GM23248 (cell line): ENCODE results near the gene FOXJ2. TPM values are rescaled to one million over a fixed set of nuclear protein-coding genes. Genes with fewer than 3 reads are reported as not detected.
"Not testable (repeated sequence)": the region's sequence is repeated elsewhere in the genome, so short reads cannot be mapped to it uniquely, and the experiment has no call there.

ENCODE experiments used
- DNase-seq: peaks from one replicate; pipeline ENCODE4 v3.0.0-alpha.2; 2015
- H2AFZ ChIP-seq: fragments of 200-600 bp; sonication (generic); 2 replicates; pipeline ENCODE4 v1.6.1; 2016; ENCODE audit warnings: antibody characterized with exemption
- H3F3A ChIP-seq: fragments of 200-600 bp; sonication (generic); 2 replicates; pipeline ENCODE4 v1.6.1; 2016; ENCODE audit warnings: mild to moderate bottlenecking, antibody characterized with exemption, mixed run types; ENCODE audit not compliant: insufficient read depth
- H3K27ac ChIP-seq: fragments of 200-600 bp; sonication (generic); 2 replicates; pipeline ENCODE4 v1.5.1; 2016; ENCODE audit warnings: mild to moderate bottlenecking
- H3K27me3 ChIP-seq: fragments of 200-600 bp; sonication (generic); replicated peaks from 2 replicates; pipeline ENCODE4 v1.6.1; 2016; ENCODE audit warnings: mild to moderate bottlenecking; ENCODE audit not compliant: insufficient read depth
- H3K36me3 ChIP-seq: fragments of 200-600 bp; sonication (generic); 2 replicates; pipeline ENCODE4 v1.6.1; 2016; ENCODE audit warnings: low read depth, mild to moderate bottlenecking
- H3K4me1 ChIP-seq: fragments of 200-600 bp; sonication (generic); 2 replicates; pipeline ENCODE4 v1.6.1; 2016; ENCODE audit warnings: mild to moderate bottlenecking; ENCODE audit not compliant: insufficient read depth
- H3K4me2 ChIP-seq: fragments of 200-600 bp; sonication (generic); one replicate; pipeline ENCODE4 v1.6.1; 2016; ENCODE audit warnings: mild to moderate bottlenecking; ENCODE audit not compliant: unreplicated experiment
- H3K4me3 ChIP-seq: fragments of 200-600 bp; sonication (generic); 2 replicates; pipeline ENCODE4 v1.5.1; 2016; ENCODE audit warnings: mild to moderate bottlenecking
- H3K79me2 ChIP-seq: fragments of 200-600 bp; sonication (generic); 2 replicates; pipeline ENCODE4 v1.6.1; 2016; ENCODE audit warnings: mild to moderate bottlenecking; ENCODE audit not compliant: insufficient read depth
- H3K9ac ChIP-seq: fragments of 200-600 bp; sonication (generic); 2 replicates; pipeline ENCODE4 v1.6.1; 2016; ENCODE audit warnings: mild to moderate bottlenecking
- H3K9me2 ChIP-seq: fragments of 200-600 bp; sonication (generic); 2 replicates; pipeline ENCODE4 v1.6.1; 2016; ENCODE audit warnings: mixed run types, mild to moderate bottlenecking, moderate library complexity; ENCODE audit not compliant: insufficient read depth
- H3K9me3 ChIP-seq: fragments of 200-600 bp; sonication (generic); one replicate; pipeline ENCODE4 v1.6.1; 2017; ENCODE audit warnings: low read depth
- H4K20me1 ChIP-seq: fragments of 200-600 bp; sonication (generic); 2 replicates; pipeline ENCODE4 v1.6.0; 2016; ENCODE audit not compliant: insufficient read depth
- EZH2 ChIP-seq: fragments of 200-600 bp; sonication (generic); IDR thresholded peaks from 2 replicates; pipeline ENCODE4 v1.6.1; 2018; ENCODE audit warnings: antibody characterized with exemption, mild to moderate bottlenecking; ENCODE audit not compliant: insufficient read depth, poor library complexity, severe bottlenecking
- EZH2phosphoT487 ChIP-seq: fragments of 200-600 bp; sonication (generic); IDR thresholded peaks from 2 replicates; pipeline ENCODE4 v1.6.1; 2018; ENCODE audit warnings: antibody characterized with exemption, moderate library complexity, mild to moderate bottlenecking, low read depth; ENCODE audit not compliant: insufficient read depth
- WGBS, 2 experiments: methylation state at CpG; one replicate each; pipeline ENCODE4 v1.1.6; 2015 to 2017; ENCODE audit warnings: low lambda C conversion rate in 2 of 2, low coverage in 1 of 2; ENCODE audit errors: missing lambda C conversion rate in 2 of 2; 5-methylcytosine and 5-hydroxymethylcytosine counted together
- in situ Hi-C: fragments of 300-500 bp; cut with MboI; formaldehyde crosslinking; loops from 2 replicates; pipeline ENCODE4 v1.15.0; 2020
- polyA plus RNA-seq: library from polyadenylated mRNA; unstranded; fragments of >200 nt; fragmentation: Nextera tagmentation; extraction: Ambion mirVana; gene quantifications from 2 replicates; pipeline ENCODE4 v1.2.1, GENCODE V29; 2016
- total RNA-seq: library from RNA; depleted of rRNA; stranded (reverse); fragments of >200 nt; shearing (Covaris generic); gene quantifications from 2 replicates; pipeline ENCODE4 v1.2.3, GENCODE V29; 2014

FOXJ2 gene
- total and polyA plus RNA-seq, 2 experiments from 2014 or later = 11.0 to 11.6 TPM

DNA sequence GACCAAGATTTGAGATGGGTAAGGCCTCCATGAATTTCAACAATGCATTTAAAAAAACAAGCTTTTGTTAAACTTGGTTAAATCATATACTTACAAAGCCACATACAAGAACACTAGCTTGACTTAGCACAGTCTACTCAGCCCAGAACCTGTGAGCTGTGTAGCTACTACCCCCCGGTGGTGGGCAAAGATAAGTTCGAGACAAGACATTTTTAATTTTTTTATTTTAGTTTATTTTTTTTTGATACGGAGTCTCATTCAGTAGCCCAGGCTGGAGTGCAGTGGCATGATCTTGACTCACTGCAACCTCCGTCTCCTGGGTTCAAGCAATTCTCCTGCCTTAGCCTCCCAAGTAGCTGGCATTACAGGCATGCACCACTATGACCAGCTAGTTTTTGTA lies 45.9 kb downstream of the FOXJ2 start:
- peak overlapping the region; percentile 31 for H2AFZ ChIP-seq
- H3K27ac ChIP-seq = no peak overlapping the region
- no peaks in the 10 kb centered on the region for H3K9me3 ChIP-seq
- peaks cover 11% of the 10 kb centered on the region for H3F3A ChIP-seq
- H3K79me2 ChIP-seq = peaks cover 22% of the 10 kb centered on the region
- no peaks in the 10 kb centered on the region for H3K9me2 ChIP-seq
- H3K4me2 ChIP-seq = no peak overlapping the region
- H3K9ac ChIP-seq = no peak overlapping the region
- no peaks in the 10 kb centered on the region for H3K27me3 ChIP-seq
- H3K4me3 ChIP-seq = no peak overlapping the region
- DNase-seq = peak; percentile 69
- in situ Hi-C loops = no loop called here
- no peaks in the 10 kb centered on the region for H3K36me3 ChIP-seq
- TF ChIP-seq EZH2phosphoT487 (no peak), EZH2 (no peak)
- H3K4me1 ChIP-seq = peaks cover 12% of the 10 kb centered on the region
- no peaks in the 10 kb centered on the region for H4K20me1 ChIP-seq
- 29 to 30% methylated on average over 4 of the region's 4 CpGs for WGBS, 2 experiments

DNA sequence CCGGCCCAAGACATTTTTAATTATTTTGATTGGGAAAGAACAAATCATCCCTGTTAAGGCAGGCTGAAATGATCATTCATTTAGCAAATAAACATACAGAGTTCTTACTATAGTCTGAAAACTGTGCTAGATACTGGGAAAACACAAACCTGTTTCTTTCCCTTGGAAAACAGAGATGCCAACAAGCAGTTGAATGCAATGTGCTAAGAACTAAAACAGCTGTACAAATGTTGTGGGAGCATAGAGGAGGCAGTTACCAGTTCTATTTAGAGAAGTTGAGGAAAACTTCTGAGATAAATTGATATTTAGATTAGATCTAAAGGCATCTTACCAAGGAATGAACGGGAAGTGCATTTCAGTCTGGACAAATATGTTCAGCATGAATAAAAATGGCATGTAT lies 46.4 kb downstream of the FOXJ2 start:
- in situ Hi-C loops = no loop called here
- H3K27me3 ChIP-seq = no peaks in the 10 kb centered on the region
- H3K79me2 ChIP-seq = peaks cover 27% of the 10 kb centered on the region
- peak overlapping the region; percentile 31 for H2AFZ ChIP-seq
- H3K36me3 ChIP-seq = no peaks in the 10 kb centered on the region
- H3K4me1 ChIP-seq = peaks cover 13% of the 10 kb centered on the region
- H3K9me3 ChIP-seq = no peaks in the 10 kb centered on the region
- no peak overlapping the region for H3K27ac ChIP-seq
- H3K9ac ChIP-seq = no peak overlapping the region
- H3F3A ChIP-seq = peaks cover 11% of the 10 kb centered on the region
- H4K20me1 ChIP-seq = no peaks in the 10 kb centered on the region
- no peak for DNase-seq
- no peak for TF ChIP-seq EZH2
- TF ChIP-seq EZH2phosphoT487 = no peak
- H3K4me3 ChIP-seq = no peak overlapping the region
- H3K4me2 ChIP-seq = no peak overlapping the region
- H3K9me2 ChIP-seq = no peaks in the 10 kb centered on the region
- 53 to 66% methylated on average over 2 of the region's 2 CpGs for WGBS, 2 experiments

DNA sequence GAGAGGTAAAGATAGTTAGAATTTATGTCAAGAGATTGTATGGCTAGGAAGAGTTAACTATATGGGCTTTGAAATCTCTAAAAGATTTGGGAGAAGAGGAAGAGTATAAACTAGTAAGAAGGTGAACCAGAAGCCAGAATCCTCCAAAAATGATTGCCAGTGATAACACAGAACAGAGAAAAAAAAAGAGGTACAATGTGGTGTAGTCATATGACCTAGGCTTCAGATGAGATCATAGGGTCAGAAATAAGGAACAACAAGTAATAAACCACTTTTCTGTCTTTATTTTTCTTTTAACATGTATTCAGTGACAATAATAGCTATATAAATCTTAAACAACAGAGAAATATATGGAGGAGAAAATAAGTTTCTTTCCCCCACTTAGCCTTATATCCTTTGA lies 47.6 kb downstream of the FOXJ2 start:
- no peak overlapping the region for H3K4me3 ChIP-seq
- no peaks in the 10 kb centered on the region for H3K9me2 ChIP-seq
- TF ChIP-seq EZH2phosphoT487 (no peak), EZH2 (no peak)
- H3K4me2 ChIP-seq = no peak overlapping the region
- H3K9ac ChIP-seq = no peak overlapping the region
- in situ Hi-C loops = no loop called here
- H2AFZ ChIP-seq = no peak overlapping the region
- no peaks in the 10 kb centered on the region for H3K9me3 ChIP-seq
- H3K27ac ChIP-seq = no peak overlapping the region
- H3K27me3 ChIP-seq = no peaks in the 10 kb centered on the region
- no peaks in the 10 kb centered on the region for H4K20me1 ChIP-seq
- peaks cover 11% of the 10 kb centered on the region for H3F3A ChIP-seq
- H3K4me1 ChIP-seq = peaks cover 13% of the 10 kb centered on the region
- H3K36me3 ChIP-seq = no peaks in the 10 kb centered on the region
- H3K79me2 ChIP-seq = peaks cover 39% of the 10 kb centered on the region
- no peak for DNase-seq

DNA sequence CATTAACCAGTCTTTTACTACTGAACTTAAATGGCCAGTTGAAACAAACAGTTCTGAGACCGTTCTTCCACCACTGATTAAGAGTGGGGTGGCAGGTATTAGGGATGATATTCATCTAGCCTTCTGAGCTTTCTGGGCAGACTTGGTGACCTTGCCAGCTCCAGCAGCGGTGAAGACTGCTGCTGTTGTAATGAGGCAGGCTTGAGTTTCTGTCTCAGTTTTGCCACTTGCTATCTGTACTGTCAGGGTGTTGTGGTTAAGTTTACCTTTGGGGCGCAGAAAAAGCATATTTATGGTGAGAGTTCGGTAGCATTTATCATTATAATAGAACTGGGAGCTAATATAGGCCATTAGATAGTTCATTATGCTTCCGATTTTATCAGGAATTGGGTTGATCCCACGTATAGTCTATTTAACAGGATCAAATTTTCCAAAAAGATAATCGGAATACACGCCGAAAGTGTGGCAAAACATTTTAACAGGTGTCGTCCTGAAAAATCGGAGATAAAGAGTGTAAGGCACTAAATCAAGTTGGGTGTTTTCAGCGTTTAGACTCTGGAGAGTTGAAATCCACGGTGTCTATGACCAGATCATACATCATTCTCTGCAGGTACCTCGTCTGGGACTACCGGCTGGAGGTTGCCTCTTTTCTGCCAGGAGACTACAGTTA lies 48.9 kb downstream of the FOXJ2 start:
- DNase-seq = peak; percentile 39
- H4K20me1 ChIP-seq = no peaks in the 10 kb centered on the region
- H3K4me2 ChIP-seq = peak overlapping the region; percentile 96
- H3K9ac ChIP-seq = peak overlapping the region; percentile 88
- WGBS, 2 experiments = 0 to 1% methylated on average over 15 of the region's 15 CpGs
- TF ChIP-seq EZH2 = no peak
- no peak for TF ChIP-seq EZH2phosphoT487
- H3K9me2 ChIP-seq = no peaks in the 10 kb centered on the region
- peaks cover 13% of the 10 kb centered on the region for H3K4me1 ChIP-seq
- peak overlapping the region; percentile 96 for H2AFZ ChIP-seq
- H3F3A ChIP-seq = peaks cover 11% of the 10 kb centered on the region
- H3K79me2 ChIP-seq = peaks cover 52% of the 10 kb centered on the region
- in situ Hi-C loops = no loop called here
- no peaks in the 10 kb centered on the region for H3K9me3 ChIP-seq
- H3K4me3 ChIP-seq = peak overlapping the region; percentile 94
- H3K36me3 ChIP-seq = no peaks in the 10 kb centered on the region
- peak overlapping the region; percentile 77 for H3K27ac ChIP-seq
- no peaks in the 10 kb centered on the region for H3K27me3 ChIP-seq

DNA sequence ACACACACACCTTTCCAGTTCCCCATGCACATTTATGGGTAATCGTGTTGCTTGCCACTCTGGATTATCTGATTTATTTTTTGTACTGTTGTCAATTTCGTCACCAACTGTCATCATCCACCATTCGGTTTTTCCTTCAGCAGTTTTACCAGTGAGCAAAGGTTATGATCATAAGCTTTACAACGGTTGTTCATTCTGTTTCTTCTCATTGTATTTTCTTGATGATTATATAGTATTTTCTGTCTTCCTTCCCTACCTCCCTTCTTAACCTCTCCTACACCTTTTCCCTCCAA lies 50.2 kb downstream of the FOXJ2 start:
- peaks cover 65% of the 10 kb centered on the region for H3K79me2 ChIP-seq
- H3K4me3 ChIP-seq = peak overlapping the region; percentile 94
- 1 to 2% methylated on average over 4 of the region's 4 CpGs for WGBS, 2 experiments
- peak overlapping the region; percentile 77 for H3K27ac ChIP-seq
- no peaks in the 10 kb centered on the region for H3K9me3 ChIP-seq
- in situ Hi-C loops = no loop called here
- H3K27me3 ChIP-seq = no peaks in the 10 kb centered on the region
- H4K20me1 ChIP-seq = no peaks in the 10 kb centered on the region
- H3F3A ChIP-seq = peaks cover 5% of the 10 kb centered on the region
- DNase-seq = peak; percentile 32
- H2AFZ ChIP-seq = peak overlapping the region; percentile 96
- peaks cover 13% of the 10 kb centered on the region for H3K4me1 ChIP-seq
- TF ChIP-seq EZH2phosphoT487 (no peak), EZH2 (no peak)
- no peaks in the 10 kb centered on the region for H3K36me3 ChIP-seq
- H3K9me2 ChIP-seq = no peaks in the 10 kb centered on the region
- H3K9ac ChIP-seq = peak overlapping the region; percentile 88
- H3K4me2 ChIP-seq = peak overlapping the region; percentile 94

DNA sequence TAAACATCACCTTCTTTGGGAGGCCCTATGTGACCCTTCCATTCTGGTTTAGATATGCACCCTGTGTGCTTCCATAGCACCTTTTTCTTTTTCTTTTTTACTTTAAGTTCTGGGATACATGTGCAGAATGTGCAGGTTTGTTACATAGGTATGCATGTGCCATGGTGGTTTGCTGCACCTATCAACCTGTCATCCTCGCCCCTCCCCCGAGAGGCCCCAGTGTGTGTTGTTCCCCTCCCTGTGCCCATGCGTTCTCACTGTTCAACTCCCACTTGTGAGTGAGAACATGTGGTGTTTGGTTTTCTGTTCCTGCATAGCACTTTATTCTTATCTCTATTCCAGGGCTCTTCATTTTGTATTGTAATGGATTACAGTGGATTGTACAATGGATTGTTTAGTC lies 51.8 kb downstream of the FOXJ2 start:
- H3F3A ChIP-seq, H3K9ac ChIP-seq, H3K36me3 ChIP-seq, H3K4me3 ChIP-seq, H4K20me1 ChIP-seq, H3K27ac ChIP-seq, H3K9me3 ChIP-seq, H3K4me2 ChIP-seq, H2AFZ ChIP-seq, H3K9me2 ChIP-seq, DNase-seq, H3K27me3 ChIP-seq, in situ Hi-C loops: not testable (repeated sequence)
- peaks cover 13% of the 10 kb centered on the region for H3K4me1 ChIP-seq
- H3K79me2 ChIP-seq = peaks cover 81% of the 10 kb centered on the region
- WGBS, 2 experiments = 66% methylated on average over 3 of the region's 3 CpGs
